GM12892 (cell line): ENCODE data around the gene RNF114.
A peak's percentile ranks its signal among the peaks of the same experiment; 100 is the strongest.

Experiments
- DNase-seq: peaks from one replicate; pipeline ENCODE4 v3.0.0; 2011; ENCODE audit not compliant: insufficient read length
- FAIRE-seq: peaks from 2 replicates; lab custom pipeline; 2011; peaks lifted over from hg19 to GRCh38; lab: Jason Lieb, UNC
- POLR2A ChIP-seq: IDR thresholded peaks from 2 replicates; pipeline ENCODE4 v1.6.1; 2011; ENCODE audit warnings: low read depth, low read length, control low read depth
- POLR2AphosphoS5 ChIP-seq: IDR thresholded peaks from 2 replicates; pipeline ENCODE4 v1.6.1; 2011; ENCODE audit warnings: low read depth, low read length, control low read depth
- TAF1 ChIP-seq: IDR thresholded peaks from 2 replicates; pipeline ENCODE4 v1.6.1; 2011; ENCODE audit warnings: low read depth, mild to moderate bottlenecking, control low read depth, low read length, borderline replicate concordance

Gene RNF114

DNA sequence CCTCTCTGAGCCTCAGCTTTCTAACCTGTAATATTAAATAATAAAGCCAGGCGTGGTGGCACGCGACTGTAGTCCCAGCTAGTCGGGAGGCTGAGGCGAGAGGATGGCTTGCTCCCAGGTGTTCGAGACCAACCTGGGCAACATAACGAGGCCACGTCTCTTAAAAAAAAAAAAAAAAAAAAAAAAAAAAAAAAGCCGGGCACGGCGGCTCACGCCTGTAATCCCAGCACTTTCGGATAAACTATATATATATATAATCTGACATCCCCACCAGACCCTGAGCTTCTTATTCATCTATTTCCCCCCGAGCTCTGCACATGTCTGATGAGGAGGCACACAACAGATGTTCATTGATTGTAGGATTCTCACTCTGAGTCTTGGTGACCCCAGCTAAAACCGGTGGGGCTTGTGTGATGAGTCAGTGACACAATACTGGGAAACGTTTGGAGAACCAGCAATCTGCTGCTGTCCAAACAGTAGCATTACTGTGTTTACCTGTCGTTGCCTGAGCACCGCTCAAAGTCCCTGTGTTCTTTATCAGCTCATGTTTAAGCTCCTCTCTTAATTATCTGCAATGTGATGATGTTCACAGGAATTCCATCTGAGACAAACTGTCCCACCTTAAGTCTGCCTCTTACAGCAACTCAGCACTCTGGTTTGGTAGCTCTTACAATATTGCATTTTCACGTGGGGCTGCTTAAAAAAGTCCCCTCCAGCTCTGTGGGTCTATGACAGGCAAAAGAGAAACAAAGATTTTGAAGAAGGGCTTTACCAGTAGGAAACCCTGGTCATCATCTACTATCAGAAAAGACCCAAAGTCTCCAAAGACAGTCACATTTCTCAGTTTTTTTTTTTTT lies 19.8 kb upstream of the RNF114 start:
- TF ChIP-seq POLR2AphosphoS5 (no peak; the same call in 1 of the 2 replicates), POLR2A (0 out of 2 replicates have a peak, but pooled peaks have one; percentile 37), TAF1 (no peak)
- DNase-seq (no peak), FAIRE-seq (no peak)

DNA sequence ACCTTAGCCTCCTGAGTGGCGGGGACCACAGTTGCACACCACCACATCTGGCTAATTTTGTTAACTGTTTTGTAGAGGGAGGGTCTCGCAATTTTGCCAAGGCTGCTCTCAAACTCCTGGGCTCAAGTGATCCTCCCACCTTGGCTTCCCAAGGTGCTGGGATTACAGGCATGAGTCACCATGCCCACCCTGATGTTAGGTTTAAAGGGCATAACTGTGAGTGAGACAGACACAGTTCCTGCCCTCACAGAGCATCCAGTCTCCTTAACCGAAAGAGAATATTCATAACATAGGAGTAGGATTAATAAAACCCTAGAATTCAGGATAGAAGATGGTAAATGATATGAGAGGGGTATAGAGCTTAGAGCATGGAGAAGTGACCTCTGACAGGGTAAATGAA lies 17.8 kb upstream of the RNF114 start:
- TF ChIP-seq POLR2AphosphoS5 = no peak
- no peak for FAIRE-seq
- no peak for DNase-seq

DNA sequence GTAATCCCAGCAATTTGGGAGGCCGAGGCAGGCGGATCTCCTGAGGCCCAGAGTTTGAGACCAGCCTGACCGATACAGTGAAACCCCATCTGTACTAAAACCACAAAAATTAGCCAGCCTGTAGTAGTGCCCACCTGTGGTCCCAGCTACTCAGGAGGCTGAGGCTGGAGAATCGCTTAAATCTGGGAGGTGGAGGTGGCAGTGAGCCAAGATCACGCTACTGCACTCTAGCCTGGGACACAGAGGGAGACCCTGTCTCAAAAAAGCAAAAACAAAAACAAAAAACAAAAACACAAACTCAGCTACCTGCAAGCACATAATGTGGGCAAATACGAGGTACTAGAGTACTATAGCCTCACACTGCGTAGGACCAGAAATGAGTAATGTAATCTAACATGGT lies 17.2 kb upstream of the RNF114 start:
- no peak for TF ChIP-seq POLR2AphosphoS5
- FAIRE-seq = no peak
- DNase-seq = no peak

DNA sequence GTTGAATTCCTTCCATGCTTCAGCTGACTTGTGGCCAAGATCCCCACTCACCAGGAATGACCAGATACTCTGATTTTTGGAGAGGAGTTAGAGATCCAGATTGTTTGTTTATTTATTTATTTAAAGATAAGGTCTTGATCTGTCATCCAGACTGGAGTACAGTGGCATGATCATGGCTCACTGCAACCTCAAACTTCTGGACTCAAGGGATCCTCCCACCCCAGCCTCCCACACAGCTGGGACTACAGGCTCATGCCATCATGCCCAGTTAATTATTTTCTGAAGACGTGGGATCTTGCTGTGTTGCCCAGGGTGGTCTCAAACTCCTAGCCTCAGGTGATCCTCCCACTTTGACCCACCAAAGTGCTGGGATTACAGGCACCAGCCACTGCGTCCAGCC lies 16.7 kb upstream of the RNF114 start:
- FAIRE-seq (no peak), DNase-seq (no peak)
- TF ChIP-seq POLR2A (no peak), POLR2AphosphoS5 (no peak), TAF1 (no peak)

DNA sequence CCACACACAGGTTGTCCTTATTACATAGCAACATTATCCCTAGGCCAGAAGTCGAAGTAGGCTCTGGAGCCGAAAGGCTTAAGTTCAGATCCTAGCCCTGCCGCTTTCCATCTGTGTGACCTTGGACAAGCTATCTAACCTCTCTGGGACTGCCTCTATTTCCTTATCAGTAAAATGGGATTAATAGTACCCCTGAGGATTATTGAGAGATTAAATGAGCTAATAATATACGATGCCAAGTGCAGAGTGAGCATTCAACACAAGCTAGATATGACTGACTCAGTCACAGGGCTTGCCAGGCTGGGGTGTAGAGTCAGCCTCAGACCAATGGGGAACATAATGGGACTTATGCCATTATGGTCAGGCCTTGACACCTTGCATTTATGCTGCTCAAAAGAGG lies 11.9 kb upstream of the RNF114 start:
- TF ChIP-seq POLR2AphosphoS5 (no peak), POLR2A (no peak), TAF1 (no peak)
- FAIRE-seq = no peak
- DNase-seq = no peak

DNA sequence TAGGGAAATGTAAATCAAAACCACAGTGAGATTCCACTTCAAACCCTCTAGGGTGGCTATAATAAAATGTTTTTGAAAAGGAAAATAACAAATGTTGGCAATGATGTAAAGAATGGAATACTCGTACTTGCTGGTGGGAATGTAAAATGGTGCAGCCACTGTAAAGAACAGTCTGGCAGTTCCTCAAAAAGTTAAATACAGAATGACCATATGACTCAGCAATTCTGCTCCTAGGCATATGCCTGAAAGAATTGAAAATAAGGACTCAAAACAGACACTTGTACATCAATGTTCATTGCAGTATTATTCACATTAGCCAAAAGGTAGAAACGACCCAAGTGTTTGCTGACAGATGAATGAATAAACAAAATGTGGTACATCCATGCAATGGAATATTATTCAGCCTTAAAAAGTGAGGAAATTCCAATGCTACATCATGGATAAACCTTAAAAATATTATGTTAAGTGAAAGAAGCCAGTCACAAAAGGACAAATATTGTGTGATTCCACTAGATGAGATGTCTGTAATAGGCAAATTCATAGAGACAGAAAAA lies 10.2 kb upstream of the RNF114 start:
- no peak for TF ChIP-seq TAF1
- FAIRE-seq (no peak), DNase-seq (no peak)

DNA sequence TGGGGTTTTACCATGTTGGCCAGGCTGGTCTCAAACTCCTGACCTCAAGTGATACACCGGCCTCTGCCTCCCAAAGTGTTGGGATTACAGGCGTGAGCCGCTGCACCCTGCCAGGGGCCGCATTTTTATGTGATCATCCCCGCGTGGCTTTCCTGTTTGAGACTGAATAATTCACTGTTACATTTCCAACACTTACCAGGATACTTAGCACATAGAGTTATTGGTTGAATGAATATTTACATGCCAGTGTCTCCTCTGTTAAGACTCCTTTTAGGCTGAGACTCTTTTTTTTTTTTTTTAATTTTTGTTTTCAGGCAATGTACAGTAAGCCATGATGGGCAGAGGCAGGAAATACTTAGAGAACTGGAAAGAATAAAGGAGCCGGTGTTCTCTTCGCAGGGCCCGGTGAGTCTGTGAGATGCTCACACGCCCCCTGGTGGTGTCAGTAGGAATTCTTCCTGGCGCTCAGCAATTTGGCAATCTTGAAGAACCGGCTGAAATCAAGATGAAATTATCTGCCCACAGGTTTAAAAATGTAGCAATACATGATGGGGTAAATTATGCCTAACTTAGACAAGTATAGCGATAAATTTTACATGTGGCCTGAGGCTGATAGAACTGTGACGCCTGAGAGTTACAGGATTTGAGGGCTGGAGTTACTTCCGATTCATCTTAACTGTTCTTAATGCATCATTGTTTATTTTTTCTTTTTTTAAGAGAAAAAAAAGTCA lies 7.6 kb upstream of the RNF114 start:
- TF ChIP-seq POLR2AphosphoS5 = no peak
- TF ChIP-seq POLR2A = no peak
- TF ChIP-seq TAF1 = no peak
- FAIRE-seq = no peak
- peak; percentile 48 for DNase-seq

DNA sequence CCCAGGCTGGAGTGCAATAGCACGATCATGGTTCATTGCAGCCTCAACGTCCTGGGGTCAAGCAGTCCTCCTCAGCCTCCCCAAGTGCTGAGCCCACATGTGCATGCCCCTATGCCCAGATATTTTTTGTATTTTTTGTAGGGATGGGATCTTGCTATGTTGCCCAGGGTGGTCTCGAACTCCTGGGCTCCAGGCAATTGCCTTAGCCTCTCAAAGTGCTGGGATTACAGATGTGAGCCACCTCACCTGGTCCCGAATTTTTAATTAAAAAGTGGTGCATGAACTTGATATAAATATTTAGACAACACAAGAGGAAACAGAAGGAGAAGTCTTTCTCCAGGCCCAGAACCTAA lies 7.1 kb upstream of the RNF114 start:
- no peak for FAIRE-seq
- no peak for TF ChIP-seq TAF1
- DNase-seq = no peak

DNA sequence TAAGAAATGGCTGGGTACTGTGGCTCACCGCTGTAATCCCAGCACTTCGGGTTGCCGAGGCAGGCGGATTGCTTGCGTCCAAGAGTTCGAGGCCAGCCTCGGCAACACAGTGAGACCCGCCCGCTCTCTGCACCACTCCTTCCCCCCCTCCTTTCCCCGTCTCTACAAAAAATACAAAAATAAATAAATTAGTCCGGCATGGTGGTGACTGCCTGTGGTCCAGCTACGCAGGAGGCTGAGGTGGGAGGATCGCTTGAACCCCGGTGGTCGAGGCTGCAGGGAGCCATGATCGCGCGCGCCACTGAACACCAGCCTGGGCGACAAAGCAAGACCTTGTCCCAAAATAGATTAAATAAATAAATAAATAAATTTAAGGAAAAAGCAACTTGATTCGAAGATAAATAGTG lies 448 bp upstream of the RNF114 start:
- DNase-seq = no peak
- no peak for FAIRE-seq
- no peak for TF ChIP-seq POLR2AphosphoS5
- TF ChIP-seq TAF1 = no peak
- TF ChIP-seq POLR2A = no peak

DNA sequence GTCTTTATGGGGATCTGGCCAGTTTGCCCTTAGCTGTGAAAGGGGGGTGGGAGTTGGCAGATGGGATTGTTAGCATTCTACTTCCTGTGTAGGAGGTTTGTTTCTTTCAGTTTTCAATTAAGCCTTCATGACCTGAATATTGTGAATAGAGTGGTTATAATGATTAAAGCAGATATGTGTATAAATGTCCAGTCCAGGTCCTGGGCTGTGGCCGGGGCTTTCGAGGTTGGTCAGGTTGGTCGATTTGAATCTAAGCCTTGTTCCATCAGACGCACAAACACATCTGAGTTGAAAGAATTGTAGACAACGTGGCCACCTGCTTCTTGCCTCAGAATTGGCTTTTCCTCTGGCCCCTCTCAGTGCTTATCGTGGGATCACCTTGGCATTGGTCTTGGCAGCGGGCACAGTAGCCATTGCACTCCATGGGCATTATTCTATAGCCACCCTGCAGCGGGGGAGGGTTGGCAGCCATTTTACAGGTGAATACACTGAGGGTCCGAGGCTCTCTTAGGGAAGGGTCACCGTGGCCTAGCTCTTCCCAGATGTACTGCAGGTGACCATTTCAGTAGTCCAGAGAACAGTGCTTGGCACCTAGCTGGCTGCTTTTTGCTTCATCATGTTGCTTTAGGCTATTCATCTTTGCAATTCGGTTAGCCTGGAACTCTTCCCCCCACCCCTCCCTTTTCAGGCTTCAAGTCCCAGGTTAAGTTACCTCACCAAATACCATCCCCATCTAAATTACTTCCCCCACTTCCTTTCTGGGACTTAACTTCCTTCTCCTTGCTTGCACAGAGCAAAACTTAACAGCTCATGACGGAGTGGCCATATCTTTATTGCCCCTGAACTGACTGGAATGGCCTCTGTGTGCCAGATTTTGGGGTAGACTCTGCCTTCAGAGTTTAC lies 1.1 kb downstream of the RNF114 start:
- FAIRE-seq = no peak
- TF ChIP-seq TAF1 (no peak), POLR2AphosphoS5 (no peak), POLR2A (no peak)
- no peak for DNase-seq

DNA sequence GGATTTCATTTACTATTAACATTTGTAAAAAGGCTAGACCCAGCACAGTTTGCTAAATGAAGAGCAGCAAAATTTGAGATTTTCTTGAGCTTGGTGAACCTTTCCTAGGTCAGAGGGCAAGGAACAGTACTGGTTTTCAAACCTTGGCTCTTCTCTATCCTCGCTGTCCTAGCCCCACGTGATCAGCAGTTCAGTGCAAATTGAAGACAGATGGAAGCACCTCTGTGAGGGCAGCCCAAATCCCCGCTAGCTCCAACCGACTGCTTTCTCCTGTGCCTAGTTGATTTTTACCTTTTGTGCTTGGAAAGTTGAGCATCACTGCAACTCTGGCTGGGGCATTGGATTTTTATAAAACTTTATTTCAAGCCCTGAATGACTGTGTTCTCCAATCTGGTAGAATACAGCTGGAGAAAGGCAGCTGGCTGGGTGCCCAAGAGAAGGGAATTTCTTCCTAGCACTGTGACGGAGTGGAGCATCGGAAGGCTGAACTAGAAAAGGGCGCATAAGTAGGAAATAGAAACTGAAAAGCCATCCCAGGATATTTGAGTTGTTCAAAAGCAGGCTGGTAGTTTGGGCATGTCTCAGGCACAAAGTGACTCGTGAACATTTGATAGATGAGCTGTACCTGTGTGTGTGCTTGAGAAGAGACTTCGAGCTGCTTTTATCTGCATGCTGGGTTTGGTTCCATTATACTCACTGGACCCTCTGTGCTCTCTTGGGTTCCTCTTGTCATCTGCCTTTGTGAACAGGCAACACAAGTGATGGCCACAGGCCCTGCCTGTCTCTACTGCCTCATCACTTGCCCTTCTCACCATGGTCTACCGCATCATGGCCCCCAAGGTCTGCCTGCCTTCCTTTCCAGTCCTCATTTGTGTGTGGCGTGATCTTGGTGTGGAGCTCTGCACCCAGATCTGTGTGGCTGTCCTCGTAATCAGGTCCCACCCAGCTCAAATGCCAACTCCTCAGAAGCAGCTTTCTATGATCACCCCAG lies 2.3 kb downstream of the RNF114 start:
- no peak for FAIRE-seq
- no peak for TF ChIP-seq POLR2A
- no peak for TF ChIP-seq TAF1
- TF ChIP-seq POLR2AphosphoS5 = no peak
- no peak for DNase-seq
